Caki2 (cell line): ENCODE results near the gene PTGIS. TPM values are rescaled to one million over a fixed set of nuclear protein-coding genes. Genes with fewer than 3 reads are reported as not detected.
"Not testable (repeated sequence)": the region's sequence is repeated elsewhere in the genome, so short reads cannot be mapped to it uniquely, and the experiment has no call there.

Experiments used
- DNase-seq: peaks from one replicate; pipeline ENCODE4 v3.0.0-alpha.2; 2015; ENCODE audit warnings: low read depth
- in situ Hi-C: cut with HindIII; loops from 2 replicates; pipeline ENCODE4 v1.10.0; 2016; ENCODE audit warnings: low sequenced_read_pairs, low pct_unique_long_range_greater_than_20kb, mixed read lengths
- total RNA-seq: library from RNA; depleted of rRNA; stranded (reverse); fragments of >200 nt; shearing (Covaris generic); gene quantifications from 2 replicates; pipeline ENCODE4 v1.2.3, GENCODE V29; 2014; ENCODE audit warnings: low replicate concordance

PTGIS gene
- total RNA-seq, 1 experiment from 2014 or later = not detected

DNA sequence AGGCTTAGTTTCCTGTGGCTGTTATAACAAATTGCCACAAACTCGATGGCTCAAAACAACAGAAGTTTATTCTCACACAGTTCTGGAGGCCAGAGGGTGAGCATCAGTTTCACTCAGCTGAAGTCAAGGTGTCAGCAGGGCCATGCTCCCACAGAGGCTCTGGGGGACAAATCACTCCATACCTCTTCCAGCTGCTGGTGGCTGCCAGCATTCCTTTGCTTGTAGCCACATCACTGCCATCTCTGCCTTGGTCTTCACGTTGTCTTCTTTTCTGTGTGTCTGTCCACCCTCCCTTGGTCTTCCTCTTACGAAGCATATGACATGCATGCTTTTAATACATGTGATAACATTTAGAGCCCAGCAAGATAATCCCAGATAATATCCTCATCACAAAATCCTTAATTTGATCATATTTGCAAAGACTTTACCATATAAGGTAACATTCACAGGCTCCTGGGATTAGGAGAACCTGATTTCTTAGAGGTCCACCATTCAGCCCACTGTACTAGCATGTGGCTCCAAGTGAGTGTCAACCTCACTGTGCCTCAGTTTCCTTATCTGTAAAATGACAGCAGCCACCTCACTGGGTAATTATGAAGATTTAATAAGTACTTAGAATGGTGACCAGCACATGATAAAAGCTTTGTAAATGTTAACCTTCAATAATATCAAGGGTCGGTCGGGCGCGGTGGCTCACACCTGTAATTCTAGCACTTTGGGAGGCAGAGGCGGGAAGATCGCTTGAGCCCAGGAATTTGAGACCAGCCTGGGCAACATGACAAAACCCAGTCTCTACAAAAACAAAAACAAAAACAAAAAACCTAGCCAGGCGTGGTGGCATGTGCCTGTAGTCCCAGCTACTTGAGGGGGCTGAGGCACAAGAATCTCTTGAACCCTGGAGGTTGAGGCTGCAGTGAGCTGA, 14.7 kb upstream of the PTGIS start:
- no peak for DNase-seq
- in situ Hi-C loops = no loop called here

DNA sequence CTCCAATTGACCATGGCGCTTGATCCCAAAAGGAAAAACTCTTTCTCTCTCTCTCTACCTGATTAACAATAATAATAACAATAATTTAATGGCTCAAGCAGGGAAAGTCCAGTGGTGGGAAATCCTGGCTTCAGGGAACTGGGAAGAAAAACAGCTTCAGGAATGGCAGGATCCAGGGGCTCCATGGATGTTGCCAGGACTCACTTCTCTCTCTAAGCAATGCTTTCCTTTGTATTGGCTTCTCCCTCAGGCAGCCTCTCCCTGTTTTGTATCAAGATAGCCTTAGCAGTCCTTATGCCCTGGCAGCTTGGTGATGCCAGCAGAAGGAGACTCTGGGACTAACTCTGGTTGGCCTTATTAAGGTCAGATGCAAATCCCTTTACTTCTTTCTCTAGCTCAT, 13.5 kb upstream of the PTGIS start:
- in situ Hi-C loops = no loop called here
- DNase-seq = no peak

DNA sequence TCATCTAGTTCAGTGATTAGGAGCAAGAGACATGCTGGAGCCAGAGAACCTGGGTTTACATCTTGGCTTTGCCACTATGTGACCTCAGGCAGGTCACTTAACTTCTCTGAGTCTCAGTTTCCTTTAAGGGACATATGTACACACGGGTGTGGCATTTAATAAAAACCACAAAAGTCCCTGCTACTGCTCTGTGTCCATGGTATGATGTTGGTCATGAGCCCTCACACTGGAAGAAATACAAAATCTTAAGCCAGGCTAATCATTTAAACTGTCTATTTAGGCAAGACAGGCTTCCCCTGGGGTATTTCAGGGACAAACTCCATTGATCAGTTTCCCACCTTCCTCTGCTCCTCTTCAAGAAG, 12.9 kb upstream of the PTGIS start:
- in situ Hi-C loops = no loop called here
- no peak for DNase-seq

DNA sequence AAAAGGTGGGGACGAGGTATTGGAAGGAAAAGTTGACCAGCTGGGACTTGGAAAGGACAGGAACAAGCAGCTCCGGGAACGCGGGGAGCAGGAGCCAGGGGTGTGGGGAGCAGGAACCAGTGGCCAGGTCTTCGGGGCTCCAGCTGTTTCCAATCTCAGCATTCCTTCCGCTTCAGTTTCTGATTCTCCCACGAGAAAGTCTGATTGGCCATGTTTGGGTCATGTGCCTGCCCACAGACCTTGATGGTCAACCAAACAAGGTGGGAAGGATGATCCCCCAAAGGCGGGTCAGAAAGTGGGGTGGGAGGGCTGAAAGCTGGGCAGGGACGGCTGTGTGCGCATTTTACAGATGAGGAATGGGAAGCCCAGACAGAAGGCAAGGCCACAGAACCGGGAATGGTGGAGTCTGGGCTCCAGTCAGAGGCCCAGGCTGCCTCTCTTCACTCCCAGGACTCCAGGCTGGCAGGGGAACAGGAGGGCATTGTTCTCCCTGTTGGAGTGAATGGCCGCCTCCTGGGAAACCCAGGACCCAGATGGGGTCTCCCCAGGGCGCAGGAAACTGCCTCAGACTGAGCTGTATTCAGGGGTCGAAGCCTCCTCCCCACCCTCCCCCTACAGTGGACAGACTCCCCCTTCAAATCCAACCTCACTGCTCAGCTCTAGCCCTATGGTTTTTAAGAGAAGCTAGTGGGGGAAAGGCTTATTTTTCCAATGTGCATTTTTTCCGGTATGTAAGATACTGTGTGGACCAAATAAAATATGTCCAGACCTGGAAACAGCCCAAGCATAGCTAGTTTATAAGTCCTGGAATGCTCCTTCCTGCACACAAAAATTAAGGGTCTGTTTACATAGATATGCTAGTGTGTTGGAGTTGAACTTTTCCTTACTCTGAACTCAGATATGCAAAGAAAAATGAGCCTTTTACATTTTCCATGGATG, 12.2 kb upstream of the PTGIS start:
- in situ Hi-C loops = no loop called here
- DNase-seq = no peak

DNA sequence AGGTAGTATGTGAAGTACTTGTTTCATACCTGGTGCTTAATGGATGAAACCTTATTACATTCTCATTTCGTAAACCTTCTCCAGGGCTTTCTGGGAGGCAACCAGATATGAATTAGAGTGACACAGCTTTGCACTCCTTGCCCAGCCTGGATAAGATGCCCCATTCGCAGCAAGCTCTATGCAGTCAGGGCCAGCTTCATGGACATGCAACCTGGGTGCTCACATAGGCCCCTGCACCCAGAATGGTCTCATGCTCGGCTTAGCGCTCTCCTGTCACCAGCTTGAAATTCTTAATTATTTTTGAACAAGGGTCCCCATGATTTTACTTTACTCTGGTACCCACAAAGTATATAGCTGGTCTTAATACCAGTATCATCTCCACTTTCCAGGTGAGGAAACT, 11.3 kb upstream of the PTGIS start:
- in situ Hi-C loops = no loop called here
- no peak for DNase-seq

DNA sequence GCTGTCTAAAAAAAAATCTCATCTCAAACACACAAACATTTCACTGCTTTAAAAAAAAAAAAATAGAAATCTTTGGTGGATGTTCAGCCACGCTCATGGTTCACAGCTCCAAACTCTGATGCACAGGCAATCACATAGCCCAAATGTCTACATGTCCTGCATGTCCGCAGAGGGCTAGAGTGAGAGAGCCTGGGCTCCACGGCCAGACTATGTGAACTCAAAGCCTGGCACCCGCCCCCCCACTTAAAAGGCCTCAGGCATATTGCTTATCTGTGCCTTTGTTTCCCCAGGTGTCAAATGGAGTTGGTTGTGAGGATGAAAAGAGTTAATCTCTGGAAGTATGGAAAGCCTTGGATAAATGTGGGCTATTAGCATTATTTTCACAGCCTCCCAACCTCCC, 10.5 kb upstream of the PTGIS start:
- DNase-seq = no peak
- in situ Hi-C loops = no loop called here

DNA sequence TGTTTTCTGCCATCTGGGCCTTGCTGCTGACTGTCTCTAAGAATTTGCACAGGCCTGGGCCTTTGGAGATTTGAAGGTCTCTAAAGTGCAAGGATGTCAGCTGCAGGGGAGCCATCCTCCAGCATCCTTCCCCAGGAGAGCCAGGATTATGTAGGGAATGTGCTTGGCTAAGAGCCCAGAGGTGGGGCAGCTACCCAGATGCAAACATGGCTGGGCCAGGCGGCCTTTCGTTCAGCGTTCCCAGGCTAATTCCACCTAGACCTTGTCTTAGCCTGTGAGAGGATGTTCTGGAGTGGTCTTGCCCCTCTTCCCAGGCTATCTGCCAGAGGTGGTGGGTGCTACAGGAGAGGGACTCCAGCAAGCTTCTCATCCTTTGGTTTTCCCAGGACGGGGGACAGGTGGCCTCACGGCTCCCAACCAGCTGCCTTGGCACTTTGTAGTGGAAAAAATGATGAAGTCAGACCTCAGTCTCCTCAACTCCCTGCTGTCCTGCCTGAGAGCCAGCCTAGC, 7.7 kb upstream of the PTGIS start:
- no peak for DNase-seq

DNA sequence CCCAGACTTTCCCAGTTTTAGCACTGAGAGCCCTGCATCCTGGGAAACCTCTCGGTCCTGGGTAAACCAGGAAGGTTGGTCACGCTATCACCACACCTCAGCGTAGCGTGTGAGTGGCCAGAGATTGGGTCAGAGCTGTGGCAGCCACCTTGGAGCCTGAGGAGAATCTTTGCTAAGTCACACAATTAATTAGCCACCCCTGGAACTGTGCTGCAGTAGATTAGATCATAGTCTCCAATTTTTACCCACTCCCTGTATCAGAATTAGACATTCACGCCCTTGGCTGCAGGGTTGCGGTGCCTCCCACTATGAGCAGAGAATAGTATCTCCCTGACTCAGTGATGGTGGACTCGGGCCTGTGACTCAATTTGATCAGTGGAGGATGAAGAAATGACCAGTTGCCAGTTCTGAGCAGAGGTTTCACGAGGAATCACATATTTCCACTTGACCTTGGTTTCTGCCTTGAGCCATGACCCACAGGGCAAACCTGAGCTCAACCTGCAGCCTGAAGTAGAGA, 6.0 kb upstream of the PTGIS start:
- peak; percentile 60 for DNase-seq
- in situ Hi-C loops = no loop called here

More for the DNA sequence above, 7.7 kb upstream of the PTGIS start:
- in situ Hi-C loops = no loop called here

DNA sequence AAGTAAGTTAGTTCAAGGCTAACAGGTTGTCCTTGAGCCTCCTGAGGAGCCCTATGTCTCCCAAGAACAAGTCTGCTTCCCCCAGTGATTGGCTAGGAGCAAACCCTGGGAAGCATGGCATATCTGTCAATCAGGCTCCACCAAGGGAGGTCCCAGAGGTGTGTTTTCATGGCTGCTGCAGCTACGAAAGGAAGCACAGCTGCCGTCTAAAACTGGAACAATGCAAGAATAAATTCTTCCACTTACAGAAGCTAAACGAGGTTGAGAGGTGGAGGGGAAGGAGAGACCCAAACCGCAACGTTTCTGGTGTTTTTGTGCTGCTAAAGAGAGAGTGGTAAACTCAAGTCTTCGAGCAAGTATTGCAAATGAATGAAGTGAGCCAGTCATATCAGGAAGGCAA, 4.9 kb upstream of the PTGIS start:
- in situ Hi-C loops = no loop called here
- DNase-seq = no peak

DNA sequence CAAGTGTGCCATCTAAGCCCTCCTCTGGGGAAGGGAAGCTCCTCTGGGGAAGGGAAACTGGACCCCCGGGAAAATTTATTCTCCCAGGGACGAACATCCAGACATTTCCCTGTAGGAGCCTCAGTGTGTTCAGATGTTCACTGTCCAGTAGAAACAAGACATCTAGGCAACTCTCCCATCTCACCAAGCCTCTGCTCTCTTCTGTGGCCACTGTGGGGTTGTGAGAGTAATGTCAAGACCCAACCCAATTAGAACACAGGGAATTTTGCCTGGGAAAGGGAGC, 3.6 kb upstream of the PTGIS start:
- DNase-seq = no peak
- in situ Hi-C loops = no loop called here

DNA sequence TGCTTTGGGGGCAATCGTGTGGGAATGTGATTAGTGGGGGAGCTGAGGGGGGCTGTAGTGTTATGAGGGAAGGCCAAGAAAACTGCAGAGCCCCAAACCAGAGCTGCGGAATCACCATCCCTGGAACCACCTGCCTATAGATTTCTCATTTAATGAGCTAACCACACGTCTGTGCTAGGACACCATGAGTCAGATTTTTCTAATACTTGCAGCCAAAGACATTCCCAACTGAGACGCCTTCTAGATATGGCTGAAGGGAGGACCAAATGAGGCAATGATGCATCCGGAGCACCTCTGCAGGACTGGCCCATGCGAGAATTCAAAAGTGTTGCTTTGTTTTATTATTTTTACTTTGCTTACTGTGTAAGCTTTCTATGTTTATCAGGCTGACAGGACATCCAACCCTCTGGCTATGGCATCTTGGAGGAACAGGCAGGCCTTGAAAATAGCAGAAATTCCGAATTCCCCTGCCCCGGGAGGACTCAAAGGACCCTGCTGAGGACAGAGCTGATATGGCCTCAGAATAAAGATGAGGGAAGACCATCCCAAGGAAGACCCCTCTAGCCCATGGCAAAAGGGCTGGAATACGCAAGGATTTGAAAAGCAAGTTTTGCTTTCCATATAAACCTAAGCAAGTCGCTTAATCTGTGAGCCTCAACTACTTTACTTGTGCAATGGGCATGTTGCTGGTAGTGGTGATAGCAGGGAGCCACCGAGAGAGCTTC, 3.1 kb upstream of the PTGIS start:
- in situ Hi-C loops = no loop called here
- no peak for DNase-seq

DNA sequence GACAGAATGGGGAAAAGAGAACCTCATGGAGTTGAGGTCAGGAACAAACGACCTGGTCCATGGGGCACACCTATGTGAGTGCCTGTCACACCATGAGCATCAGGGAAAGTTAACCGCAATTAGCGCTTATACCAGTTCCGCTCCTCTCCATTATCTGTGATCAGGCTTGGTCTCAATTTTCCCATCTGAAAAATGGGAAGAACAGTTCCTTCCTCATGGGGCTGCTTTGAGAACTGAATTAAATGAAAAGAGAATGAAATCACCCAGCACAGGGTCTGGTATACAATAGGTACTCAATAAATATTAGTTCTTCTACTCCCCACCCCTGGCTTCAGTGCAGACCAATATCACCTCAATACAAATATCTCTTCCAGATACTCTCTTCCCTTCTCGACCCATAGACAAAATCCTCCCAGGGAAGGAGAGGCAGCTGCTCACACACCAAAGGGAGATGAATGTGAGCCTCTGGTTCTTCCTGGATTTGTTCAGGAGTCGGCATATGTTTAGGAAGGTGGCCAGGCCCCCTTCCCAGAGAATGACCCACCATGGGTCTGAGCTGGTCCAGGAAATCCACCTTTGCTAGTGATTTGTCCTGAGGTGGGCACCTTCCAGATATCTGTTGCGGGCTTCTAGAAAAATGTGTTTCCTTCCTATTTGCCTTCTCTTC, 2.4 kb upstream of the PTGIS start:
- DNase-seq = no peak
- in situ Hi-C loops = no loop called here

DNA sequence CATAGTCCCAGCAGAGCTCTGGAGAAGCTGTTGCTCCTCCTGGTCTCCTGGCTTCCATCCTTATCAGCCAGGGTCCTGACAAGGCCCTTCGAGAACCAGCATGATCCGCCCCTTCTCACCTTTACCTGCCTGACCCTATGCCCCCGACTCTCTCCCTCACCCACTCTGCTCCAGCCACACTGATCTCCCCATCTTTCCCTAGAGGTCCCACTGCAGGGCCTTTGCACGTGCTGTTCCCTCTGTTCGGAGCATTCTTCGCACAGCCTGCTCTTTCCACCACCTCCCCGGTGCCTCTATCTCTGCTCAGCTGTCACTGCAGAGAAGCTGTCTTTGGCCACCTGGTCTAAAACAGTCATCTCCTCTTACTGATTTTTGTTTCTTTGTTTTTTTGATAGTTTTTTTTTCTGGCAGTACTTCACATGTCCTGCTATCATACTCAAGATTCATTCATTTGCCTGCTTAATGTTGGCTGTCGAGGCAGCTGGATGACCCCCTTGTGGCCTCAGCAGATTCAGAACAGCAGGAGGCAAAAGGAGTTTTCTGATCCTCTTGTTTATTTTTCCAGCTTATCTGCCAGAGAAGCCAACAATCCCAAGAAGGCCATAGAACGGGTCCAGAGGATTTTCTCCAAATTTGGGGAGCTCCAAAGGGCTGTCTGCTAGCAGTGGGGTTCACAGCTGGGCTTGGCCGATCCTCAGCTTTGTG, 1.6 kb upstream of the PTGIS start:
- no peak for DNase-seq
- in situ Hi-C loops = no loop called here

DNA sequence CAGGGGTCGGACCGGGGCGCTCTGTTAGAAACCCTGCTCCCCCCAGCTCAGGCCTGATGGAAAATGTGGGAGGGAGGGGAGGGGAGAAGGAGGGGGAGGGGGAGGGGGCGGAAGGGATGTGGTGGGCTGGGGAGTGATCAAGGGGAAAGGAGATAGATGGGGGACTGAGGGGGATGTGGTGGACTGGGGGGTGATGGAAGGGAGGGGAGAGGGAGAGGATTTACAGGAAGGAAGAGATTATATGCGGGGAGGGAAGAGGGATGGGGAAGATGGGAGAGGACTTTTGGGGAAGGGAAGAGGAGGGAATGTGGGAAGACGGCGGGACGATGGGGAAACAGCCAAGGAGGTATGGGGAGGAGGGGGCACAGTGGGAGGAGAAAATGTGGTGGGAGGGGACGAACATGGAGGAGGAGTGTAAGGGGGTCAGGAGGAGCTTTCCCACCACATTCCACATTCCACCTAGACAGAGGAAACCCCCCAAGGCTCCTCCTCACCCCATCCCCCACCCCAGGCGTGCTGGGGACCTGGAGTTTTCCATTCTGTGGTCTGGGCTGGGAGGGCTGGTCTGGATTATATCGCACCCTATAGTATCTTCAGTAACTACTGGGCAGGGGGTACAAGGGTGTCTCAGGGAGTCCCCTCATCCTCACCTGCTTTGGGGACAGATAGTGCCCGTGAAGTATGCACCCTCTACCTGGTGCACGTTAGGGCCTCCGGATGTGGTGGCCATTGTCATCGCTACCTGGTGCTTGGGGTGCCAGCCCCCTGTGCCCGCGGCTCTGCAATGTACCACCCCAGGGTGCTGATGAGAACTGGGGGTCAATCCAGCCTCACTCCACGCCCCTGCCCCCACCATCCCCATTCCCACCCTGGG, 578 bp upstream of the PTGIS start:
- DNase-seq = no peak
- in situ Hi-C loops = no loop called here

DNA sequence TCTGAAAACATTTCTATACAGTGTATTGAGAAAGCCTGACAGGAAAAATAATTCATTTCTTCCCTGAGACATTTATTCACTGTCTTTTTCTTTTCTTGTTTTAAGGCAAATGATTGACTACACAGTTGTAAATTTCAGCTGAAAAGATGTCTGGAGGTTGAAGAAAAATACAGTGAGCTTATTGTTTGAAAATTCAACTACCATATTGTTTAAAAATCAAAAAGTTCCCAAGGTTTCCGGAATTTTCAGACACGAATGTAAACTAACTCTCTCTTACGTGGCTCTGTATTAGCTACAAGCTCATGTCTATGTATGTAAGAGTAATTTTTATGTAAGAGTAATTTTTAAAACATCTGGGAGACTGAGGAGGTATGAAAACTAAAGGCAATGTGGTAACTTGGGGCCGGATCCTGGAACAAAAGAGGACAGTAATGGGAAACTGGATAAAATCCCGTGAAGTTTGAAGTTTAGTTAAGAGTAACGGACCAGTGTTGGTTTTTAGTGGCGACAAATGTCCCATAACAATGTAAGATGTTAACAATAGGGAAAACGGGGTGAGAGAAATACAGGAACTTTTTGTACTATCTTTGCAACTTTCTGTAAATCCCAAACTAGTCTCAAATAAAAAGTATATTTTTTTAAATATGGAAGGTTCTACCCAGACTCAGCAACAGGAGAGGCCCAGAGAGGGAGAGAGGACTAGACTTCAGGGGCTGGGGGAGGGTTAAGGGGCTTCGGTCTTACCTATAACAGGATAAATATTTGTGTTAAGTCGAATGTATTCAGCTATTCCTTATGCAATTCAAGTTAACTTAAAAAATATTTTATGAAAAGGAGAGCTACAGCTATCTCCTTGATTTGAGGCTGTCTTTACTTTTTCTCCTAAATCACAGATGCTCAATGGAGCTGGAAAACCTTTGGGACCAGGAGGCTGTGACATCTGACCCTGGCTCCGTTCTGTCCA, 1.3 kb downstream of the PTGIS start:
- in situ Hi-C loops = no loop called here
- no peak for DNase-seq

DNA sequence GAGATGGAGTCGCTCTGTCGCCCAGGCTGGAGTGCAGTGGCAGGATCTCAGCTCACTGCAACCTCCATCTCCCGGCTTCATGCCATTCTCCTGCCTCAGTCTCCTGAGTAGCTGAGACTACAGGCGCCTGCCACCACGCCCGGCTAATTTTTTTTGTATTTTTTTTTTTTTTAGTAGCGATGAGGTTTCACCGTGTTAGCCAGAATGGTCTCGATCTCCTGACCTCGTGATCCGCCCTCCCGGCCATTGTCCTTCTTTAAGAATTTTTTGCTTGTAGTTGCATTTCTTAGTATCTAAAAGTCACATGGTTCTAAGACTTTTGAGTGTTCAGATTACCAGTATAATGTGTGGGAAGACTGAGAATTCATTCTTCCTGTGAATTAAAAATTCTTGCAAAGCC, 2.9 kb downstream of the PTGIS start:
- in situ Hi-C loops, DNase-seq: not testable (repeated sequence)
